ENCODE measurements around the gene ATM.

DNA sequence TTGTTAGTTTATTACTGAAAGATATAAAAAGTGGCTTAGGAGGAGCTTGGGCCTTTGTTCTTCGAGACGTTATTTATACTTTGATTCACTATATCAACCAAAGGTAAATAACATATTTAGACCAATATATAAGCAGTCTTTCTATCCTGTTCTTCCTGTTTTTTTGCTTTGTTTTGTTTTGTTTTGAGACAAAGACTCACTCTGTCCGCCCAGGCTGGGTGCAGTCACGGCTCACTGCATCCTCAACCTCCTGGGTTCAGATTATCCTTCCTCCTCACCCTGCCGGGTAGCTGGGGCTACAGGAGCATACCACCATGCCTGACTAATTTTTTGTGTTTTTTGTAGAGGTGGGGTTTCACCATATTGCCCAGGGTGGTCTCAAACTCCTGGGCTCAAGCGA is 66.8 kb downstream of the ATM start:
- TF ChIP-seq, protein P1, sequence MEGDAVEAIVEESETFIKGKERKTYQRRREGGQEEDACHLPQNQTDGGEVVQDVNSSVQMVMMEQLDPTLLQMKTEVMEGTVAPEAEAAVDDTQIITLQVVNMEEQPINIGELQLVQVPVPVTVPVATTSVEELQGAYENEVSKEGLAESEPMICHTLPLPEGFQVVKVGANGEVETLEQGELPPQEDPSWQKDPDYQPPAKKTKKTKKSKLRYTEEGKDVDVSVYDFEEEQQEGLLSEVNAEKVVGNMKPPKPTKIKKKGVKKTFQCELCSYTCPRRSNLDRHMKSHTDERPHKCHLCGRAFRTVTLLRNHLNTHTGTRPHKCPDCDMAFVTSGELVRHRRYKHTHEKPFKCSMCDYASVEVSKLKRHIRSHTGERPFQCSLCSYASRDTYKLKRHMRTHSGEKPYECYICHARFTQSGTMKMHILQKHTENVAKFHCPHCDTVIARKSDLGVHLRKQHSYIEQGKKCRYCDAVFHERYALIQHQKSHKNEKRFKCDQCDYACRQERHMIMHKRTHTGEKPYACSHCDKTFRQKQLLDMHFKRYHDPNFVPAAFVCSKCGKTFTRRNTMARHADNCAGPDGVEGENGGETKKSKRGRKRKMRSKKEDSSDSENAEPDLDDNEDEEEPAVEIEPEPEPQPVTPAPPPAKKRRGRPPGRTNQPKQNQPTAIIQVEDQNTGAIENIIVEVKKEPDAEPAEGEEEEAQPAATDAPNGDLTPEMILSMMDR (IDR thresholded peaks at IDR 0.05) = no peak
- TF ChIP-seq POLR2A (IDR thresholded peaks at IDR 0.05; ENCODE audit: low read depth) (no peak), EP300 (IDR thresholded peaks at IDR 0.05) (no peak)
